ENCODE results near the gene PSIP1.
"Not testable (repeated sequence)": the region's sequence is repeated elsewhere in the genome, so short reads cannot be mapped to it uniquely, and the experiment has no call there.

Gene PSIP1

DNA sequence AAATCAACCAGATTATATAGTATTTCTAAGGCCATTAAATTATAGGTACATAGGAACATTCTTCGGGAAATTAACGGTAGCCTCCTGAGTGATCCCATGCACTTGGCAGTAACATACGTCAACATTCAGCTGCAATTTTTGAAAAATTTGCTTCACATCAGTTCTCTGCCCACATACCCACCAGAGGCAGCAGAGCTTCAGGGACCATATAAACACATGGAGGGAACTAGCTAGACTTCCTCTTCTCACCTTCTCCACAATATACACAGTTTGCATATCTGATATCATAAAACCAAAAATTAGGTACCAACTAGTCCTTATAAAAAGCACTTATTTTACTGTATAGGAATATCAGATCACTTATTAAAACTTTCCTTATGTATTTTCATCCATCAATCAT lies 4.8 kb downstream of the PSIP1 start:
- DNase-seq (ENCODE audit: low read depth in 2 of 2) = no peak

DNA sequence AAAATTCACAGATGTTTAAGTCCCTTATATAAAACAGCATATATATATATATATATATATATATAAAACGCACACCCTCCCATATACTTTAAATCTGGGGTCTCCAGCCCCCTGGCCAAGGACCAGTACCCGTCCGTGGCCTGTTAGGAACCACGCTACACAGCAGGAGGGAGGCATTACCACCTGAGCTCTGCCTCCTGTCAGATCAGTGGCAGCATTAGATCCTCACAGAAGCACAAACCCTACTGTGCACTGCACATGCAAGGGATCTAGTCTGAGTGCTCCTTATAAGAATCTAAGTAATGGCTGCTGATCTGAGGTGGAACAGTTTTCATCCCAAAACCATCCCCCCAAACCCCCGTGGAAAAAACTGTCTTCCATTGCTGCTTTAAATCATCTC lies 9.0 kb downstream of the PSIP1 start:
- DNase-seq (ENCODE audit: low read depth in 2 of 2) = no peak

DNA sequence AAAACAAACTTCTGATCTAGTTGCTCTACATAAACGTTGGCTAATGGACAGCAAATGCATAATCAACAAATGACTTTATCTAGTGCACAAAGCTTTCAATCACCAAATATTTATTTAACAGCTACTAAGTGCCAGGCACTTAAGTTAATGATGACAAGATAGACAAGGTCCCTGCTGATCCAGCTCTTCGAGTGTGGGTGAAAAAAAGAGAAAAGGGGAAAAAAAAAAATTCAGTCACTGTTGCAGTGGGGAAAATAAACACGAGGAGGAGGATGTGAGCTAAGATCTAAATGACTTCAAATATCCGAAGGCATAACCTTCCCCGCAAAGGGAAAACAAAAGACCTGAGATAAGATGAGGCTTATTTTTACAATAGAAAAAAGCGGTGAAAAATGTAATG lies 9.6 kb downstream of the PSIP1 start:
- no peak for DNase-seq (ENCODE audit: low read depth in 2 of 2)

DNA sequence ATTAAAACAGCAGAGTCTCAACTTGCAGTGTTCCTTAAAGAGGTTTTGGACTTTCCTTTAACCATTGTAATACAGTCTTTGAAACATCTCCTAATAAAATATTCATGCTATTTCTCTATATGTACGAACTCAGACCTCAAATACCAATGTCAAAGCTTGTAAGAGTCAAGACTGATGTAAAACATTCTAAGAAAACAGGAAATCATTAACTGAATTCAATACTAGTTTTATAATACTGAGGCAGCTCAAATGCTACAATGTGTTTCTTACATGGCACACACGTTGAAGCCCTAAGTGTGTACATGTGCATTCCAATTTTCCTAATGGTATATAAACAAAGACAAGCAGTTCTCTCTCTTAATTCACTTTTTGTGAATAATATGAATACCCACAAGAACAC lies 11.6 kb downstream of the PSIP1 start:
- DNase-seq (ENCODE audit: low read depth in 2 of 2) = no peak

DNA sequence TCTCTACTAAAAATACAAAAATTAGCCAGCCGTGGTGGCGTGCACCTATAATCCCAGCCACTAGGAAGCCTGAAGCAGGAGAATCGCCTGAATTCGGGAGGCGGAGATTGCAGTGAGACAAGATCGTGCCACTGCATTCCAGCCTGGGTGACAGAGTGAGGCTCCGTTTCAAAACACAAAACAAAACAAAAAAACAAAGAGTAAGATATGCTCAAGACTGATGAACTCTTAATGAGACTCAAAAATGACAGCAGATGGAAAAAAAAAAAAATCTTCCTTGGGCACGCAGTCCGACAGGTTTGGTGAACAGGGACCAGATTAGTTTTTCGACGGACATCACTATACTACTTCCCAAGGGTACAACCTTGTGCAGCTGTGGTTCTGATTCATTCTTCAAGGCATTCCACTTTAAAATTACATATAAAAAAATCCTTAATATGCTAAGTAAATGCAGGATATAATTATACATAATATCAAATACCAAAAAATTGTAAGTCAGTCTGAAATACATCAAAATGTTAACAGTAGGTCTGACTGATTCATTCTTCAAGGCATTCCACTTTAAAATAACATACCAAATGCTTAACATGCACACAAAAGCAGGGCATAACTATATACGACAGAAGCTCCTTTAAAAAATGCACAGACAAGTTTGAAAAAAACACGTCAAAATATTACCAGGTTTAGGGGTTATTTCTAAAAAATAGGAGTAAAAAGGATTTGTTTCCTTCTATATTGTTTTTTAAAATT lies 12.3 kb downstream of the PSIP1 start:
- DNase-seq (ENCODE audit: low read depth in 2 of 2) = no peak

DNA sequence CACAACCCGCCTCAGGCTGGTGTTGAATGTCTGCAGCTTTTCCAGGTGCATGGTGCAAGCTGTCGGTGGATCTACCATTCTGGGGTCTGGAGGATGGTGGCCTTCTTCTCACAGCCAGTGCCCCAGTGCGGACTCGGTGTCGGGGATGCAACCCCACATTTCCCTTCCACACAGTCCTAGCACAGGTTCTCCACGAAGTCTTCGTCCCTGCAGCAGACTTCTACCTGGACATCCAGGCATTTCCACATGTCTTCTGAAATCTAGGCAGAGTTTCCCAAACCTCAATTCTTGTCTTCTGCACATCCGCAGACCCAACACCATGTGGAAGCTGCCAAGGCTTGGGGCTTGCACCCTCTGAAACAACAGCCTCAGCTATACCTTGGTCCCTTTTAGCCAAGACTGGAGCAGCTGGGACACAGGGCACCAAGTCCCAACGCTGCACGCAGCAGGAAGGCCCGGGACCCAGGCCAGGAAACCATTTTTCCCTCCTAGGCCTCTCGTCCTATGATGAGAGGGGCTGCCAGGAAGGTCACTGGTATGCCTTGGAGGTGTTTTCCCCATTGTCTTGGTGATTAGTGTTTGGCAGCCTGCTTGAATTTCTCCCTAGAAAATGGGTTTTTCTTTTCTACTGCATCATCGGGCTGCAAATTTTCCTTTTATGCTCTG lies 18.2 kb downstream of the PSIP1 start:
- DNase-seq (ENCODE audit: low read depth in 2 of 2) = no peak

DNA sequence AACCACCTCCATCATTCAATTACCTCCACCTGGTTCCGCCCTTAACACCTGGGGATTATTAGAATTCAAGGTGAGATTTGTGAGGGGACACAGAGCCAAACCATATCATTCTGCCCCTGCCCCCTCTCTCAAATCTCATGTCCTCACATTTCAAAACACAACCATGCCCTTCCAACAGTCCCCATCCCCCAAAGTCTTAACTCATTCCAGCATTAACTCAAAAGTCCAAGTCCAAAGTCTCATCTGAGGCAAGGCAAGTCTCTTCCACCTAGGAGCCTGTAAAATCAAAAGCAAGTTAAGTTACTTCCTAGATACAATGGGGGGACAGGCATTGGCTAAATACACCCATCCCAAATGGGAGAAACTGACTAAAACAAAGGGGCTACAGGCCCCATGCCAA lies 18.8 kb downstream of the PSIP1 start:
- DNase-seq (ENCODE audit: low read depth in 2 of 2) = no peak

DNA sequence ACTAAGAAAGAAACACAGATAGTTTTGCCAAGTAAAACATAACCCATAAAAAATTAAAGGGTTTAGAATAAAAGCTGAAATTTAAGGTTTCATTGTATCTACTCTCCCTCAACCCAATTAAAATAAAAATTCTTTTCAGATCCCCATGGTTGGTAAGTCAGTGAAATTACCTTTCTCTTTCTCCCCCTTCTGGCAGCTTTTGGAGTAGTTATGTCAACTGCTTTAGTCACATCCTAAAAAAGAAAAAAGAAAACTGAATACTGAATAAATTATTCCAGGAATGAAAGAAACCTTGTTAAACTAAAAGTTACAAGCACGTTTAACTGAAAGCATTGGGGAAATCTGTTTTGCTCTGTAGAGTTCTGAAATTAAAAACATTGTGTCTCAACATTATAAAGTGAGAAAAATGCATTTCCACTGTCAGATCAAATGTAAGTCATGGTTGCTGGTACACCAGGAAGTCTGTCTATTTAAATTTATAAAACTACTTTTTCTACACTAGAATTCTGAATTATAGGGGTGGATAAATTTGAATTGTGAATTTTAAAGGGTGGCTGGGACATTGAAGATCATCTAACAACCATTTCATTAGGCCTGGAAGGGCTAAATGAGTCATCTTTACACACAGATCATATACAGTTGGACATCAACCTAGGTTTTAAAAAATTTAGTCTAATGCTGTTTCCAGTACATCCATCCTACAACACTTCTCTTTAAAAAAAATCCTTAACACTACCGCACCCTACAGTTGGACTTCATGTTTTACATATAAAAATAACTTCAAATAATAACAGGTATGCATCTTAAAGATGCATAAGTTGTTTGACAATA lies 24.7 kb downstream of the PSIP1 start:
- no peak for DNase-seq (ENCODE audit: low read depth in 2 of 2)

DNA sequence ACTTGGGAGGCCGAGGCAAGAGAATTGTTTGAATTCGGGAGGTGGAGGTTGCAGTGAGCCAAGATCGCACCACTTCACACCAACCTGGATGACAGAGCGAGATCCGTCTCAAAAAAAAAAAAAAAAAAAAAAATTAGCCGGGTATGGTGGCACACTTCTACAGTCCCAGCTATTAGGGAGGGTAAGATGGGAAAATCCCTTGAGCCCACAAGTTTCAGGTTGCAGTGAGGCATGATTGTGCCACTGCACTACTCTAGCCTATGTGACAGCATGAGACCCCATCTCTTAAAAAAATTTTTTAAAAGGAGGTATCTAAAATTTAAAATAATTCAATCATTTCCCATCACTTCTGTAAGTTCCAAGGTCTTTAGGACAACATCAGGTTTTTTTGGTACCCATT lies 26.0 kb downstream of the PSIP1 start:
- DNase-seq (ENCODE audit: low read depth in 2 of 2) = no peak

DNA sequence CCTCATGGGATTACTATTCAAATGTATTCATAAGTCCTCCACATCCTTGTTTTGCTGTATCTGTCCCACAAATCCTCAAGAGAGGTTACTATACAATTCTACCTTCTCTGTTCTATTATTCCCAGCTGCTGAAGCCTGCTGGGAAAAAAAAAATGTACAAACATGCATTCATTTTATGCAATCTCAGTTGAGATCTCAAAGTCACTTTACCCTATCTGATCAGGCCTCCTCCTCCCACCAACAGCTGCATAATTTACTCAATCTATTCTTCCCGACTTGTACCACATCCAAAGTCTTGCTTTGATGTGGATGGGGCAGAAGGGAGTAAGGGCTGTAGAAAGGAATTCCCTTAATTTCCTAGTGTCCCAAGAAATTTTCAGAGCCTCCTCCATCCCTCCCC lies 28.6 kb downstream of the PSIP1 start:
- no peak for DNase-seq (ENCODE audit: low read depth in 2 of 2)

DNA sequence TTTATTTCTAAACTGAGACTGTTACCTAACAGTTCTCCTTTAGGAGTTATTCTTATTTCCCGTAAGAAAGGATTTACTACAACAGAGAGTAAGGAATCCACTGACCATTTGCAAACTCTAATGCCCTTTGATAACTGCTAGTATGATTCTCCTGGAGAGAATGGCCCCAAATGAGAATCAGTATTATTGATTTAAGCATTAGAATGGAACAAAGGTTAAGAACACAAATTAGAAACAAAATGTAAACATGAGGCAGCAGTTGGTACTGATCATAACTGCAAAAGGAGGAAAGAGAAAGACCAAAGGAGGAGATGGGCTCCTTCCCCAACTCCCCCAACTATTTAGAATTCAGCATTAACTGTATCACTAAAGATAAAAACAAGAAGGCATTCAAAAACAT lies 30.7 kb downstream of the PSIP1 start:
- no peak for DNase-seq (ENCODE audit: low read depth in 2 of 2)

DNA sequence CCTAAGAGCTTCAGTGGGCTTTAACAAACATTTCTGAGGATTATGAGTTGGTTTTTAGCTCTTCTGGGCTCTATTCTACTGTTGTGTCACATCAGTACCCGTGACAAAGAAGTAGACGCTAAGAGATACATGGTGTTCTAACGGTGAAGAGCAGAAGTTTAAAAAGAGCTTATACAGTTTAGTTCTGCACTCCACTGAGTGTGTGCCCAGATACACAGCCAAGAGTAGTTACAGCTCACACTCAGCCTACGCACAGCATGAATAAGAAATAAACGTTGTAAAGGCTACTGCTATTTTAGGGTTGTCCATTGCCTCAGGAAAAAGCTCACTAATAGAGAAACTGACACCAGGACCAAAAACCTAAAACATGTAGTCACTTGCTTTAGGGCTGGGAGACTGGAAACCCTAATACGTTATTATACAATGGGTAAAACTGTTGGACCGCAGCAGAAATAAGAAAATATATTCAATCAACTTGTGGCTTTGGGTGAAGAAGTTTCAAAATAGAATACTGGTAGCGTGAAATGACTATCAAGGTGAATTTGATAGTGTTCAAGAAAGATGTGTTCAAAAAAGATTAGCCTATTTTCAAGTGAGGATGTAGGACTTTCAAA lies 34.7 kb downstream of the PSIP1 start:
- DNase-seq (ENCODE audit: low read depth in 2 of 2) = no peak

DNA sequence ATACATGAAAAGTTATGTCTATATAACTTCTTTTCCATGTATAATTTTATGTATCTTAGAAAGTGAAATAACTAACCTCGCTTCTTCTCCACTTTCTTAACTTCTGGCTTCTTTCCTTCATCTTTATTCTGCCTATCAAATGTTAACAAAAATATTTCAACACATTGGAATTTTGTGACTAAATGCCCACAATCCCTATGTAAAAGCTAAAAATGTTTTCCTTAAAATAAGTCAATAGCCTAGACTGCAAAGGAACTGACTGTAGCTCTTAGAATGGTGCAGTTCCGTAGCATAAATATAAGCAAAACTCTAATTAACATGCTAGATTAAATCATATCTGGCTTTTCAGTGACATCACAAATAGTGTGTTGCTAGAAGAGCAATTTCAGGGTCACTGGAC lies 40.9 kb downstream of the PSIP1 start:
- no peak for DNase-seq (ENCODE audit: low read depth in 2 of 2)

DNA sequence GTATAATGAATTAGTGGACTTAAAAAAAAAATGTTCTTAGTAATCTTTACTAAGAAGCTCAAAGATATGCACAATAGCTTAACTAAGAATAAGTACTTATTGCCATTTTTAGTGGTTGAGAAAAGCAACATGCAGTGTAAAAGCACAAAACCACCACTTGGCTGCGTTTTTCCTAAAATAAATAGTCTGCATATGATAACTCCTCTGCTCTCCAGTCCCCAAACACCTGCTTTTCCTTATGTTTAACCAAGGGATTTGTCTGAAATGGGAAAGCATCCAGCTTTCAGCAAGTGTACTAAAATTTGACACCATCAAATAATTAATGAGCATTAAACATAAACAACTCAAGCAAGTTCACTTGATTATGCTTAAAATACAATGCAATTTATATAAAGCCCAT lies 41.4 kb downstream of the PSIP1 start:
- no peak for DNase-seq (ENCODE audit: low read depth in 2 of 2)

DNA sequence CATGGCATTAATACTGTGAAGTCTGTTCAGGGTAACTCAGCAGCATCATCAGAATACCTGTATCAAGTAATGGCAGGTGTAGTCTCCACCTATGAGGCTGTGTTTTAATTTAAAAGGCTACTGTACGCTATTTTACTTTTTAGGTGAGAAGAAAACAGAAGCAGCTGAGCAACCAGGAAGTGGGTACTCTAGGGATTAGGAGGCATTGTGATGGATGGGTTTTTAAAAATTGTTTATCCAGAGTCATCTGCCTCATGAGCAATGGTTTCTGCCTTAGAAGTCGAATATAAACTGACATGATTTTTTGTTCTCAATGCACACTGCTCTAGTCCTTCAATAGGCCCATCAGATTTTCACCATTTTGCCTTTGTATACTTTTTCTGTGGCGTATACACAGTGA lies 42.6 kb downstream of the PSIP1 start:
- DNase-seq (ENCODE audit: low read depth in 2 of 2) = no peak

DNA sequence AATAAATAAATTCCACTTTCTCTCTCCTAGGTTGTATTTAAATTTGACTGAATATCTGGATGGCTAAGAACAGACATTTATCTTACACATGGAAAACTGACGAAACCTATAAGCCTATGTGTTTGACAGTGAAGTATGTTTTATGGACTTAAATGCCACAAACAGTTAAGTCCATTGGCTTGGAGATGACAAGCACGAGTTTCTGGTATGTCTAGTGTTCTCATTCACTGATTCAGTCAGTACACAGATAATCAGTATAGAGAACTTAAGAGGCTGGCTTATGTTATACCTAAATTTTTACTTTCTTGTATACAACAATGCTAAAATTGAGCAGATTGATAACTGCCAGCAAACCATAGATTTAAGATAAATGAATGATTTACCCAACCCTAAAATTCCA lies 49.2 kb downstream of the PSIP1 start:
- no peak for DNase-seq (ENCODE audit: low read depth in 2 of 2)

DNA sequence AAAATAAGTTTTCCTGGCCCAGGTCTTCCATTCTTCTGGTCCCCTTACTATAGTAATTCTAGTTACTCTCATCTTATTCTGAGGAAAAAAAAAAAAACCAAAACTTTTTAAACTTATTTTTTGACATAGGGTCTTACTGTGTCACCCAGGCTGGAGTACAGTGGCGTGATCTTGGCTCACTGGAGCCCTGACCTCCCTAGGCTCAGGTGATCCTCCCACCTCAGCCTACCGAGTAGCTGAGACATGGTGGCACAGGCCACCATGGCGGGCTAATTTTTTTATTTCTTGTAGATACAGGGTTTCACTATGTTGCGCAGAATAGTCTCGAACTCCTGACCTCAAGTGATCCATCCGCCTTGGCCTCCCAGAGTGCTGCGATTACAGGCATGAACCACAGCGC lies 49.7 kb downstream of the PSIP1 start:
- DNase-seq (ENCODE audit: low read depth in 2 of 2) = no peak

DNA sequence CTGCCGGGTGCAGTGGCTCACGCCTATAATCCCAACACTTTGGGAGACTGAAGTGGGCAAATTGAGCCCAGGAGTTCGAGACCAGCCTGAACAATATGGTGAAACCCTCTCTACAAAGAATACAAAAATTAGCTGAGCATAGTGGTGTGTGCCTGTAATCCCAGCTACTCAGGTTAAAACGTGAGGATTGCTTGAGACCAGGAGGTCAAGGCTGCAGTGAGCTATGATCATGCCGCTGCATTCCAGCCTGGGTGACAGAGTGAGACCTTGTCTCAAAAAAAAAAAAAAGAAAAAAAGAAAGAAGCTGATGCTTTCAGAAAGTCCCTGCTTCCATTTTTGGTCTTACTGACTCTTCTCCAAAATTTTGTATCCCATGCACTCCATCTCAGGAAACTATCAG lies 56.8 kb downstream of the PSIP1 start:
- no peak for DNase-seq (ENCODE audit: low read depth in 2 of 2)

DNA sequence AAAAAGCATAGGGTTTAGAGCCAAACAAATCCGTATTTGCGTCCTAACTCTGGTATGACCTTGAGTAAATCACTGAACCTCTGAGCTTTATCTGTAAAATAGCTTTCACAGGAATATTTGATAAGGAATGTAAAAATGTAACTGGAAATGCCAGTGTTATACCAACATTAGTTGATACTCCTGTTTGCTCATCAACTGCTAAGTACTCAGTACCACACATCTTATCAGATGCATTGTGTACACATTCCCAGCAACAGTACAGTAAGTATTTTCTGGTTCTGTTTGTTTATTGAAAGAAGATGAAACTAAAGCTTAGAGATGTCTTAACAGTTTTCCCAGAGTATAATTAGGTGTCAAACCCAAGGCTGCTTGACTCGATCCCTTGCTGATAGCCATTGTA lies 66.6 kb downstream of the PSIP1 start:
- DNase-seq (ENCODE audit: low read depth in 2 of 2) = no peak

DNA sequence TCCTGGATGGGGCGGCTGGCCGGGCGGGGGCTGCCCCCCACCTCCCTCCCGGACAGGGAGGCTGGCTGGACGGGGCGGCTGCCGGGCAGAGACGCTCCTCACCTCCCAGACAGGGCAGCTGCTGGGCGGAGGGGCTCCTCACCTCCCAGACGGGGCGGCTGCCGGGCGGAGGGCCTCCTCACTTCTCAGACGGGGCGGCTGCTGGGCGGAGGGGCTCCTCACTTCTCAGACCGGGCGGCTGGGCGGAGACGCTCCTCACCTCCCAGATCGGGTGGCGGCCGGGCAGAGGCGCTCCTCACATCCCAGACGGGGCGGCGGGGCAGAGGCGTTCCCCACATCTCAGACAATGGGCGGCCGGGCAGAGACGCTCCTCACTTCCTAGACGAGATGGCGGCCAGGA lies 68.5 kb downstream of the PSIP1 start:
- DNase-seq (ENCODE audit: low read depth in 2 of 2) = not testable (repeated sequence)

DNA sequence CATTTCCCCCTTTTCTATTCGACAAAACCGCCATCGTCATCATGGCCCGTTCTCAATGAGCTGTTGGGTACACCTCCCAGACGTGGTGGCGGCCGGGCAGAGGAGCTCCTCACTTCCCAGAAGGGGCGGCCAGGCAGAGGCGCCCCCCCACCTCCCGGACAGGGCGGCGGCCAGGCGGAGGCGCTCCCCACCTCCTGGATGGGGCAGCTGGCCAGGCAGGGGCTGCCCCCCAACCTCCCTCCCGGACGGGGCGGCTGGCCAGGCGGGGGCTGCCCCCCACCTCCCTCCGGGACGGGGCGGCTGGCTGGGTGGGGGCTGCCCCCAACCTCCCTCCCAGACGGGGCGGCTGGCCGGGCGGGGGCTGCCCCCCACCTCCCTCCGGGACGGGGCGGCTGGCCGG lies 68.9 kb downstream of the PSIP1 start:
- not testable (repeated sequence) for DNase-seq (ENCODE audit: low read depth in 2 of 2)

DNA sequence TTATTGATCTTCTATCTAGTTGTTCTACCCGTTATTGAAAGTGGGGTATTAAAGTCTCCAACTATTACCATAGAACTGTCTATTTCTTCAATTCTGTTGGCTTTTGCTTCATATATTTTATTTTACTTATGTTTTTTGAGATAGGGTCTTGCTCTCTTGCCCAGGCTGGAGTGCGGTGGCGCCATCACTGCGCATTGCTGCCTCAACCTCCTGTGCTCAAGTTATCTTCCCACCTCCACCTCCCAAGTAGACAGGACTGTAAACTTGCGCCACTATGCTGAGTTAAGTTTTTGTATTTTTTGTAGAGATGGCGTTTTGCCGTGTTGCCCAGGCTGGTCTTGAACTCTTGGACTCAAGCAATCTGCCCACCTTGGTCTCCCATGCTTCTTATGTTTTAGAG lies 71.9 kb downstream of the PSIP1 start:
- no peak for DNase-seq (ENCODE audit: low read depth in 2 of 2)

Measured in stimulated activated CD4-positive, alpha-beta T cell treated with anti-CD3 and anti-CD28 coated beads, Interleukin-12 subunit alpha, Interleukin-12 subunit beta, amount 100 ng/mL, for 24 hours (primary cell).